ENCODE measurements around the gene ZNF213.
"Not testable (repeated sequence)": the region's sequence is repeated elsewhere in the genome, so short reads cannot be mapped to it uniquely, and the experiment has no call there.

ZNF213 gene

GRCh38 chr16:3171181-3171854 lies 36.5 kb downstream of the ZNF213 start:
- DNase-seq: peak; percentile 51

DNA sequence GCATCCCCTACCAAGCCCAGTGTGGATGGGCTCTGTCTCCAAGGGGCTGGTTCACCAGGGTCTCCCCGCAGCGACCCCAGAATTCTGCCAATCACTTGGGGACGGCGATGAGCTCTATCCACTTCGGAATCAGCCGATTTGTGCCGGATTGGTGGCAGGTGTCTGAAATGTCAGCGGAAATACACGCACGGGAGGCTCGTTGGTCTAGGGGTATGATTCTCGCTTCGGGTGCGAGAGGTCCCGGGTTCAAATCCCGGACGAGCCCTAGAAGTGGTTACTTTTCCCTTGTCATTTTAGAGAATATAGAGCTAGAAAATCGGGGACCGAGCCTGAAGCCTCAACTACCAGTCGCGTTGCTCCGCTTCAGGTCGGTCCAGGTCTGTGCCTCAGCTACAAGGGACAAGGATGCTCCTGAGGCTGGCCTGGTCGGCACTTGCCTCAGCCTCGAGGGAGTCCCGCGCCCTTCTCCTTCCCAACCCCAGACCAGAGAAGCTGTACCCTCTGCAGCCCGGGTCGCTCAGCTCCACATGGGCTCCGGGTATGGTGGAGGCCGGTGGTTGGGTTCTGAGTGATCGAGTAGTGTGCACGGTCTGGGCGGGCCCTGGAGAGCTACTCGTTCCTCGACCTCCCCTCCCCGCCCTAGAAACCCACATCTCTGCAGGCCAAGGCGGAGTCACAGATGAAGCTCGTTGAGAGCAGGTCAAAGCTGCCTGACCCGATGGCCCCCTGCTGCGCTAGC lies 37.2 kb downstream of the ZNF213 start:
- DNase-seq: peak; percentile 46

- no peak for DNase-seq
These were observed 39.2 kb downstream of the ZNF213 start for GRCh38 chr16:3173892-3174617.

- DNase-seq: no peak
These were observed 39.9 kb downstream of the ZNF213 start for GRCh38 chr16:3174618-3175148.

DNA sequence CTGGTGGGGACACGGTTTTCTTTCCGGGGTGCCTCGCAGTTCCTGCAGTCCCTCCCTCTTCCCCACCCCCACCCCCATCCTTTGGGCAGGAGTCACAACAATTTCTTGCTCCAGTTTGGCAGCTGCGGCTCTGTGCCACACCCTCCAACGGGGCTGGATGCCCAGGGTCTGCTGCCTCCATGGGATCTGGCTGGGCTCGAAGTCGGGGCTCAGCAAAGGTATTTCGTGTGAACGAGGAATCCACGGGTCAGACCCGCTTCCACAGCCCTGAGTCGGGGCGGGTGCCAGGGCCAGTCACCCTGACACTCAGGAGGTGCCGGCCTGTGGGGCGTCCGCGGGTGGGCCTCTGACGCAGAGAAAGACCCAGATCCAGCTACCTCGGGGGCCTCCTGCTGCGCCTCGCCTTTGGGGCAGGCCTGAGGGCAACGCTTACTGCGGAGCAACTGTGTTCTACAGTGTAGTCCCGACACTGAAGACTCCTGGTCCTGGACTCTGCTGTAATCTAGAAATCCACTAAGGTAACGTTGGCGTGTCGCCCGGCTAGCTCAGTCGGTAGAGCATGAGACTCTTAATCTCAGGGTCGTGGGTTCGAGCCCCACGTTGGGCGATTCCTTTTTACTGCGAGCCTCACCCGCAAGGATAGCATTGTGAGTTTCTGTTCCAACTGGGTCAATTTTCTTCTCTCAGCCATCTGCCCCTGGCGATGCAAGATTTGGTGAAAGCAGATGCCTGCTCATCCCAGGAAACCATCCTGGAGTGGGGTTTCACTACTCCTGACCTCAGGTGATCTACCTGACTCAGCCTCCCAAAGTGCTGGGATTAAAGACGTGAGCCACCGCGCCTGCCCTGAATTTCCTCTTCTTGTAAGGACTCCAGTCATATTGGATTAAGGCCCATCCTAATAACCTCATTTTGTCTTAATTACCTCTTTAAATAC lies 40.6 kb downstream of the ZNF213 start:
- peak; percentile 28 for DNase-seq

GRCh38 chr16:3179651-3180050 lies 44.8 kb downstream of the ZNF213 start:
- no peak for DNase-seq

- DNase-seq: no peak
These were observed 45.6 kb downstream of the ZNF213 start for GRCh38 chr16:3180445-3180878.

- DNase-seq: not testable (repeated sequence)
These were observed 47.4 kb downstream of the ZNF213 start for GRCh38 chr16:3182293-3182607.

DNA sequence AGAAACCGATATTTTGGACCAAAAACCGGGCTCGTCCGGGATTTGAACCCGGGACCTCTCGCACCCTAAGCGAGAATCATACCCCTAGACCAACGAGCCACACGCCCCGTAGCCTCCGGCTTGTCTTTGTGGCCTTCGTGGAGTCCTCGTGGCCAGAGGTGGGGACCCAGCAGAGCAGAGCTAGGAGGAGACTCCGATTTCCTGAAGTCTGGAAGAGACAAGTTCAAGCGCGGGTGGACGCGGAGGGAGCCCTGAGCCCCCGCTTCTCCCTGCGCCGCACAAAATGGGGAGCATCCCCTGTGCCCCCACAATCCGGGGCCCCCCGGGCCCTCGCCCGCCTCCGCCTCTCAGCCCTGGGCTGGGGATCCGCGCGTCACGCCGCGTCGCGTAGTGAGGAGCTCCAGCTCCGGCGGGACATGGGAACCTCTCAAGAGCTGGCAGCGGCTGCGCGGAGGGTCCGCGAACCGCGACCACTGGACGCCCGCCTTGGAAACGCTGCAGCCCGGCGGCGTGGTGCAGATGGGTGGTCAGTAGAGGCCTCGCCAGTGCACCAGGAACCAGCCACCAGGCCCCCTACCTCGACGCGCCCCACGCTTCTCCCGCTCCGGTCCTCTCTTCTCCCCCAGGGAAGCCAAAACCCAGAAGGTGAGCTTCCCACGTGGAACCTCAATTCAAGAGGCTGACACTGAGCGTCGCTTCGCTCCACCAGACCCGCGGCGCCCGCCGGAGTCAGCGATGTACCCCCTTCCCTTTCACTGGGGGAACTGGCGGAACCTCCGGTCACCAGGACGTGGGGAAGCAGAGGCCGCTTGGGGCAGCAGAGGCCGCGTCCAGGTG lies 48.0 kb downstream of the ZNF213 start:
- DNase-seq: peak; percentile 45

DNA sequence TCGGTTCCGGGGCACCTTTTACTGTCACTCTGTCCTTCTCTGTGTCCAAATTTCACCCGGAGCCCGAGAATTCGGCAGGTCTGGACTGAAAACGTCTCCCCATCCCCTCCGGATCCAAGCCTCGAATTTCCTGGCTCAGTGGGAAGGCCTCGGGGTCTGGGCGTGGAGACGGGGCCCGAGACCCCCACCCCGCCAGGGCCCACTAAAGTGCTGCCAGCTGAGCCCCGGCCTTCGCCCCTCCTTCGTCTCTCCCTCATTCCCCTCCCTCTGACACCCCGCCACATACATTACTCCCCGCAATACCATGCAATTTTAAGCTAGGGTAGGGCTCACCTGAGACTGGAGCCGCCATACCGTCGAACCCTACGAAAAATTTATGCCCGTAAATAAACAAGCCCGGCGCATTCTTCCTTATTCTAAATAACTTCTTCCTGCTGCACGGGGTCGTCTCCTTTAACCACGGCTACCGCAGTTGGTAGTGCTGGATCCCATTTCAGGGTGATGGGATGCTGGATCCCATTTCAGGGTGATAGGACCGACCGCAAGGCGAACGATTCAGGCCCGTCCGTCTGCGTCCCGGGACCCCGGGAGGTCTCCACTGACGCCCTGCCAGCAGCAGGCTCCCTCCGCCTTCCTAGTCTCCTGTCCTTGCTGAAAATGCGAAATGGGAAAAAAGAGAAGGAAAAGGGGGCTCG lies 48.8 kb downstream of the ZNF213 start:
- no peak for DNase-seq

DNA sequence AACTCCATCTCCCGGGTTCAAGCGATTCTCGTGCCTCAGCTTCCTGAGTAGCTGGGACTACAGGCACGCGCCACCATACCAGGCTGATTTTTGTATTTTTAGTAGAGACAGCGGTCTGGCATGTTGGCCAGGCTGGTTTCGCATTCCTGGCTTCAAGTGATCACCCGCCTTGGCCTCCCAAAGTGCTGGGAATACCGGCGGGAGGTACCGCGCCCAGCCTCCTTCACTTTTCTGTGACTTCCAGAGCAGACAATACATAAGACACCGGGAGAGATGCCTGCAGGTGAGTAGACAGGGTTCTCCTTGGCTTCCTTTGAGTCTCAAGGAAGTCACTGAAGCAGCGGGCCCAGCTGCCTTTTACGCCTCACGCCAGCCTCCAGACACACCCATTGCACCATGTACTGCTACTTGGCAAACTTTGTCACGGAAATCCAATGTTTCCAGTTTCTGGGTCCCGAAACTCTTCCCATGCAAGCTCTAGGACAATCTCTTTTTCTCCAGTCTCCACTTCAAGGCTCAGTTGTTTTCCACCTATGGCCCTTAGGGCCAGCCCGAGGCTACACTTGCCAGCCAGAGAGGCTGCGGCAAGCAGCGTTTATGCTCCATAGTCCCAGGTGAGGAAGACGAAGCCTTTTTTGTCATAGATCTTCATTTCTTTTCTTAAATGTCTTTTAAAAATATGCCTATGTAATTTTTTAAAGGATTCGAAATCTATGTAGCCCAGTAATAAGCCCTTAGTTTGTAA lies 52.3 kb downstream of the ZNF213 start:
- DNase-seq: no peak

DNA sequence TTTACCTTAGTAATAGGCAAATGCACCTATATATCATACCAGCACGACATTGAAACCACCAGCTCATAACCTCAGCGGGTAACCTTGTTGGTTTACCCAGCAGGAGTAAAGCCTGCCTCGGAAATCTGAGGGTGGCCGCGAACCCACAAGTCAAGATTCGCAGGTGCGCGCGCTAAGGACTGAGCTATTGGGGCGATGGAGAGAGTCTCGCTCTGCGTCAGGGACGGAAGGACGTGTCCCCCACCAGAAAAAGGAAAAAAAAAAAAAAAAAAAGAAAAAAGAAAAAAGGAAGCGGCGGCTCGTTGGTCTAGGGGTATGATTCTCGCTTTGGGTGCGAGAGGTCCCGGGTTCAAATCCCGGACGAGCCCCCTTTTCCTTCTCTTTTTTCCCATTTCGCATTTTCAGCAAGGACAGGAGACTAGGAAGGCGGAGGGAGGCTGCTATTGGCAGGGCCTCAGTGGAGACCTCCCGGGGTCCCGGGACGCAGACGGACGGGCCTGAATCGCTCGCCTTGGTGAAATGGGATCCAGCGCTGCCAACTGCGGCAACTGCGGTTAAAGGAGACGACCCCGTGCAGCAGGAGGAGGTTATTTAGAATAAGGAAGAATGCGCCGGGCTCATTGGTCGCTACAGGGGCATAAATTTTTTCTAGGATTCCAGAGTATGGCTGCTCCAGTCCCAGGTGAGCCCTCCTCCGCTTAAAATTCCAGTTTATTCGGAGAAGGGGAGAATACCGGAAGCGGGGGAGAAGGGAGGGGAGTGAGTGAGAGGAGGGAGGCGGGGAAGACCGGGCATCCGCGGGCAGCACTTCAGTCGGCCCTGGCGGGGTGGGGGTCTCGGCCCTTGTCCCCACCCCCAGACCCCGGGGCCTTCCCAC lies 53.2 kb downstream of the ZNF213 start, which contains the start of gene OR1F1:
Gene OR1F1, plus strand, starts transcription at position 407 of the 877 bp plus-strand sequence.
- DNase-seq: peak; percentile 62

DNA sequence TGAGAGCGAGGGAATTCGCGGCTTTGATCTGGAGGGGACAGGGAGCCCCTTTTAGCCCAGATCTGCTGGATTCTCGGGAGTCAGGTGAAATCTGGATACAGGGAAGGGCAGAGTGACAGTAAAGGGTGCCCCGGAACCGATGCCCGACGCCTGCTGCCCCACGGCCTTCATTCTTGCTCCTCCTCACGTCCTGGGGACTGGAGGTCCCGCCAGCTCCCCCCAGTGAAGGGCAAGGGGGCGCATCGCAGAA lies 53.8 kb downstream of the ZNF213 start:
- no peak for DNase-seq

GRCh38 chr16:3188925-3189825 lies 54.3 kb downstream of the ZNF213 start:
- DNase-seq: peak; percentile 39

DNA sequence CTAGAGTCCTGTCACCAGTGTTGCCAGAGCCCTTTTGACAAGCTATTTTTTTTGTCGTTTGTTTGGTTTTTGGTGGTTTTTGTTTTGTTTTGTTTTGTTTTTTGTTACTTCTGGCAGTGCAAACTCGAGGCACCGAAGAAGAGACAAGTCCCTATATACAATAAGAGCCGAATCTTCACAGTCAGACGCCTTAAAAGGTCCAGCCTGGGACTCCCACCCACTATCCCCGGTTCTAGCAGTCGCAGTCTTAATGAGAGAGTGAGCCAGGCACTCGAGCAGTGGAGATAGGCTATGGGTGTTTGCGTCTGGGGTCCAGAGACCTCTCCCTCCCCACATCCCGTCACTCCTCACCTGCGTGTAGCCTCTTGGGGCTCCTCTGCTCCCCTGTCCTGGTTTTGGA lies 55.0 kb downstream of the ZNF213 start:
- DNase-seq: no peak

- no peak for DNase-seq
These were observed 56.1 kb downstream of the ZNF213 start for GRCh38 chr16:3190949-3191353.
